Mucosa of descending colon (tissue), 3 donors: ENCODE measurements around the gene HDDC3. TPM values are rescaled to one million over a fixed set of nuclear protein-coding genes. Genes with fewer than 3 reads are reported as not detected.

Experiments used
- ATAC-seq: fragments of 200-7000 bp; cut with Tn5 transposase; one replicate; pipeline ENCODE4 v1.9.1; 2020; ENCODE audit warnings: mild to moderate bottlenecking, moderate library complexity
- DNase-seq, 3 donors: peaks; one replicate each; pipeline ENCODE4 v3.0.0-alpha.2; 2020
- H3K36me3 ChIP-seq: fragments of 200-600 bp; one replicate; pipeline ENCODE4 v1.8.0; 2021; ENCODE audit warnings: low read depth, mild to moderate bottlenecking
- H3K4me1 ChIP-seq: fragments of 200-600 bp; one replicate; pipeline ENCODE4 v1.8.0; 2021; ENCODE audit warnings: low read depth, mild to moderate bottlenecking
- H3K4me3 ChIP-seq: fragments of 200-600 bp; one replicate; pipeline ENCODE4 v1.8.0; 2021; ENCODE audit warnings: mild to moderate bottlenecking
- H3K9me3 ChIP-seq: fragments of 200-600 bp; one replicate; pipeline ENCODE4 v1.8.0; 2021; ENCODE audit warnings: mild to moderate bottlenecking
- CTCF ChIP-seq: fragments of 200-600 bp; IDR thresholded peaks from one replicate; pipeline ENCODE4 v1.8.0; 2022; ENCODE audit warnings: antibody characterized with exemption, mild to moderate bottlenecking
- intact Hi-C, 2 donors: fragments of 100-400 bp; cut with DNase I in 1 of 2; cut with micrococcal nuclease in 1 of 2; formaldehyde crosslinking; loops; one replicate each; pipeline versions ENCODE4 v1.11.0 to v1.11.1; 2022; cut with DNase I, micrococcal nuclease
- total RNA-seq, 3 donors: library from RNA; stranded (reverse); fragmentation: NEBNext Ultra II Directional in 2 of 3; extraction: Animal tissue kit (Norgen Biotek cat#: 25700) in 2 of 3; gene quantifications; one replicate each; pipeline versions ENCODE4 v1.2.1 to v1.2.4, GENCODE V29; 2021 to 2023
- donor health status: DM: no; HTN: no; CAD: no; lungs with moderate emphysema.
- donor health status: DM: no; HTN: no; CAD: no.
- donor health status: DM: no; HTN: yes; CAD: no.

Gene HDDC3
- total RNA-seq, 3 donors from 2014 or later: 10.7 to 23.4 (median 15.4) TPM

GRCh38 chr15:90907838-90908507, 24.4 kb downstream of the HDDC3 start:
- no peak overlapping the region for H3K4me3 ChIP-seq
- peaks cover 13% of the 10 kb centered on the region for H3K4me1 ChIP-seq
- H3K36me3 ChIP-seq: peaks cover 17% of the 10 kb centered on the region
- no peaks in the 10 kb centered on the region for H3K9me3 ChIP-seq
- no peak for TF ChIP-seq CTCF
- DNase-seq: no peak
- no peak for ATAC-seq
- intact Hi-C loops: no loop called here

- no peak for TF ChIP-seq CTCF
- Histone ChIP-seq H3K9me3 (no peaks in the 10 kb centered on the region), H3K4me3 (no peak overlapping the region), H3K36me3 (peaks cover 9% of the 10 kb centered on the region), H3K4me1 (peaks cover 13% of the 10 kb centered on the region)
- ATAC-seq (no peak), DNase-seq (peak in 2 of 3 donors; percentile 26 to 44)
- intact Hi-C loops: no loop called here
Observed at GRCh38 chr15:90907051-90907660, 25.2 kb downstream of the HDDC3 start.

- Histone ChIP-seq H3K9me3 (no peaks in the 10 kb centered on the region), H3K4me1 (peaks cover 19% of the 10 kb centered on the region), H3K4me3 (no peak overlapping the region), H3K36me3 (peaks cover 3% of the 10 kb centered on the region)
- intact Hi-C loops: no loop called here
- no peak for TF ChIP-seq CTCF
- ATAC-seq (no peak), DNase-seq (peak in 1 of 3 donors; percentile 16)
Observed at GRCh38 chr15:90906181-90906849, 26.0 kb downstream of the HDDC3 start.

- Histone ChIP-seq H3K4me1 (peaks cover 19% of the 10 kb centered on the region), H3K9me3 (no peaks in the 10 kb centered on the region), H3K4me3 (no peak overlapping the region), H3K36me3 (no peaks in the 10 kb centered on the region)
- intact Hi-C loops: no loop called here
- no peak for TF ChIP-seq CTCF
- DNase-seq (peak in 2 of 3 donors; percentile 24 to 47), ATAC-seq (no peak)
Observed at GRCh38 chr15:90905306-90906180, 26.8 kb downstream of the HDDC3 start.

- ATAC-seq: no peak
- Histone ChIP-seq H3K36me3 (no peaks in the 10 kb centered on the region), H3K9me3 (no peaks in the 10 kb centered on the region), H3K4me1 (peaks cover 19% of the 10 kb centered on the region), H3K4me3 (no peak overlapping the region)
- TF ChIP-seq CTCF: no peak
- DNase-seq: peak in 1 of 3 donors; percentile 9
- intact Hi-C loops: no loop called here
Observed at GRCh38 chr15:90904746-90905145, 27.6 kb downstream of the HDDC3 start.
